Liver (tissue), 3 donors: ENCODE data around the gene NTN1.

Experiments
- EGR1 ChIP-seq, 2 donors: IDR thresholded peaks; 2 replicates each; pipeline ENCODE4 v1.6.1; 2016 to 2018; ENCODE audit warnings: antibody characterized with exemption in 2 of 2, low read depth in 2 of 2
- GABPA ChIP-seq, 2 donors: IDR thresholded peaks in 1 of 2; conservative IDR thresholded peaks in 1 of 2; 2 replicates each; pipeline ENCODE4 v1.6.1; 2016; ENCODE audit warnings: antibody characterized with exemption in 2 of 2, mild to moderate bottlenecking in 1 of 2, moderate library complexity in 1 of 2
- HNF4G ChIP-seq: IDR thresholded peaks from 2 replicates; pipeline ENCODE4 v1.6.1; 2016; ENCODE audit warnings: antibody characterized with exemption
- JUND ChIP-seq, 2 donors: IDR thresholded peaks; 2 replicates each; pipeline ENCODE4 v1.6.1; 2016; ENCODE audit warnings: antibody characterized with exemption in 2 of 2
- RAD21 ChIP-seq, 2 donors: IDR thresholded peaks; 2 replicates each; pipeline ENCODE4 v1.6.1; 2016; ENCODE audit warnings: antibody characterized with exemption in 2 of 2, mild to moderate bottlenecking in 2 of 2
- RXRA ChIP-seq, 2 donors: IDR thresholded peaks; 2 replicates each; pipeline ENCODE4 v1.6.1; 2017 to 2018; ENCODE audit warnings: antibody characterized with exemption in 2 of 2, mild to moderate bottlenecking in 1 of 2
- SP1 ChIP-seq: IDR thresholded peaks from 2 replicates; pipeline ENCODE4 v1.6.1; 2018; ENCODE audit warnings: antibody characterized with exemption, mild to moderate bottlenecking
- TAF1 ChIP-seq: conservative IDR thresholded peaks from 2 replicates; pipeline ENCODE4 v1.6.1; 2016; ENCODE audit warnings: antibody characterized with exemption, mild to moderate bottlenecking
- ZBTB33 ChIP-seq: IDR thresholded peaks from 2 replicates; pipeline ENCODE4 v1.6.1; 2016; ENCODE audit warnings: antibody characterized with exemption
- TF ChIP-seq, protein P1 (sequence below): fragments of 150-350 bp; IDR thresholded peaks from 2 replicates; pipeline ENCODE4 v1.5.1; 2017; ENCODE audit warnings: improper control_type of control experiment, low read depth, low read length; ENCODE audit not compliant: missing input control
- TF ChIP-seq, protein P2 (sequence below): IDR thresholded peaks from 2 replicates; pipeline ENCODE4 v1.6.1; 2016; ENCODE audit warnings: antibody characterized with exemption, mild to moderate bottlenecking
- donor health status: healthy.
- donor health status: healthy.

DNA sequence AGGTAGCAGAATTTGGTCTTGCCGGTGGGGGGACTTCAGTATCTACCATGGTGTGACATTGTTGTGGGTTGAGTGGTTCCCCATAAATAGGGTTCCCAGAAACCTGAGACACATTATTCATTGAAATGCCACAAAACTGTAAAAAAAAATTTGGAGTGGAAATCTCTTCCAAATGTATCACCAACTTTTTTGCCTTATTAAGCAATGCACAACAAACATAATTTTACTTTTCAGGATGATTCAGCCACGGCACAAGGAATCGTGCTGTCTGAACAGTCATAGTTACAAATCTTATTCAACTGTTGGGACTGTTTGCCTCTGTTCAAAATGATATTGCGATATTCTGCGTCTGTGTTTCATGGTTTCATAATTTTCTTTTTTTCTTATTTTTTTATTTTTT, 181.2 kb downstream of the NTN1 start:
- TF ChIP-seq, protein P1, sequence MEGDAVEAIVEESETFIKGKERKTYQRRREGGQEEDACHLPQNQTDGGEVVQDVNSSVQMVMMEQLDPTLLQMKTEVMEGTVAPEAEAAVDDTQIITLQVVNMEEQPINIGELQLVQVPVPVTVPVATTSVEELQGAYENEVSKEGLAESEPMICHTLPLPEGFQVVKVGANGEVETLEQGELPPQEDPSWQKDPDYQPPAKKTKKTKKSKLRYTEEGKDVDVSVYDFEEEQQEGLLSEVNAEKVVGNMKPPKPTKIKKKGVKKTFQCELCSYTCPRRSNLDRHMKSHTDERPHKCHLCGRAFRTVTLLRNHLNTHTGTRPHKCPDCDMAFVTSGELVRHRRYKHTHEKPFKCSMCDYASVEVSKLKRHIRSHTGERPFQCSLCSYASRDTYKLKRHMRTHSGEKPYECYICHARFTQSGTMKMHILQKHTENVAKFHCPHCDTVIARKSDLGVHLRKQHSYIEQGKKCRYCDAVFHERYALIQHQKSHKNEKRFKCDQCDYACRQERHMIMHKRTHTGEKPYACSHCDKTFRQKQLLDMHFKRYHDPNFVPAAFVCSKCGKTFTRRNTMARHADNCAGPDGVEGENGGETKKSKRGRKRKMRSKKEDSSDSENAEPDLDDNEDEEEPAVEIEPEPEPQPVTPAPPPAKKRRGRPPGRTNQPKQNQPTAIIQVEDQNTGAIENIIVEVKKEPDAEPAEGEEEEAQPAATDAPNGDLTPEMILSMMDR, result no peak
- TF ChIP-seq EGR1 (IDR thresholded peaks at IDR 0.05; ENCODE audit: low read depth in 2 of 2) (no peak), SP1 (no peak), RAD21 (IDR thresholded peaks at IDR 0.05) (no peak), RXRA (IDR thresholded peaks at IDR 0.05) (no peak), ZBTB33 (no peak), GABPA (IDR thresholded peaks at IDR 0.05 in 1 of 2, conservative IDR thresholded peaks at IDR 0.05 in 1 of 2) (no peak), HNF4G (no peak), TAF1 (no peak), JUND (IDR thresholded peaks at IDR 0.05) (no peak)
- TF ChIP-seq, protein P2, sequence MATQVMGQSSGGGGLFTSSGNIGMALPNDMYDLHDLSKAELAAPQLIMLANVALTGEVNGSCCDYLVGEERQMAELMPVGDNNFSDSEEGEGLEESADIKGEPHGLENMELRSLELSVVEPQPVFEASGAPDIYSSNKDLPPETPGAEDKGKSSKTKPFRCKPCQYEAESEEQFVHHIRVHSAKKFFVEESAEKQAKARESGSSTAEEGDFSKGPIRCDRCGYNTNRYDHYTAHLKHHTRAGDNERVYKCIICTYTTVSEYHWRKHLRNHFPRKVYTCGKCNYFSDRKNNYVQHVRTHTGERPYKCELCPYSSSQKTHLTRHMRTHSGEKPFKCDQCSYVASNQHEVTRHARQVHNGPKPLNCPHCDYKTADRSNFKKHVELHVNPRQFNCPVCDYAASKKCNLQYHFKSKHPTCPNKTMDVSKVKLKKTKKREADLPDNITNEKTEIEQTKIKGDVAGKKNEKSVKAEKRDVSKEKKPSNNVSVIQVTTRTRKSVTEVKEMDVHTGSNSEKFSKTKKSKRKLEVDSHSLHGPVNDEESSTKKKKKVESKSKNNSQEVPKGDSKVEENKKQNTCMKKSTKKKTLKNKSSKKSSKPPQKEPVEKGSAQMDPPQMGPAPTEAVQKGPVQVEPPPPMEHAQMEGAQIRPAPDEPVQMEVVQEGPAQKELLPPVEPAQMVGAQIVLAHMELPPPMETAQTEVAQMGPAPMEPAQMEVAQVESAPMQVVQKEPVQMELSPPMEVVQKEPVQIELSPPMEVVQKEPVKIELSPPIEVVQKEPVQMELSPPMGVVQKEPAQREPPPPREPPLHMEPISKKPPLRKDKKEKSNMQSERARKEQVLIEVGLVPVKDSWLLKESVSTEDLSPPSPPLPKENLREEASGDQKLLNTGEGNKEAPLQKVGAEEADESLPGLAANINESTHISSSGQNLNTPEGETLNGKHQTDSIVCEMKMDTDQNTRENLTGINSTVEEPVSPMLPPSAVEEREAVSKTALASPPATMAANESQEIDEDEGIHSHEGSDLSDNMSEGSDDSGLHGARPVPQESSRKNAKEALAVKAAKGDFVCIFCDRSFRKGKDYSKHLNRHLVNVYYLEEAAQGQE, result no peak
